Neuron (in vitro differentiated cells): Measurements from ENCODE around the gene UTS2.

Experiments
- H2AFZ ChIP-seq: one replicate; pipeline ENCODE4 v1.6.1; 2013; ENCODE audit warnings: low read depth, mild to moderate bottlenecking, inconsistent platforms, low read length, moderate library complexity
- H3K27me3 ChIP-seq: one replicate; pipeline ENCODE4 v1.6.1; 2013; ENCODE audit warnings: low read length; ENCODE audit not compliant: insufficient read depth
- H3K36me3 ChIP-seq: one replicate; pipeline ENCODE4 v1.6.1; 2013; ENCODE audit warnings: low read length; ENCODE audit not compliant: insufficient read depth
- H3K4me1 ChIP-seq: one replicate; pipeline ENCODE4 v1.6.1; 2013; ENCODE audit warnings: low read length; ENCODE audit not compliant: insufficient read depth
- H3K4me3 ChIP-seq: 2 replicates; pipeline ENCODE4 v1.5.1; 2013; ENCODE audit warnings: mild to moderate bottlenecking, low read length, moderate library complexity
- H3K9me3 ChIP-seq: one replicate; pipeline ENCODE4 v1.6.1; 2013; ENCODE audit warnings: low read length

Gene UTS2

DNA sequence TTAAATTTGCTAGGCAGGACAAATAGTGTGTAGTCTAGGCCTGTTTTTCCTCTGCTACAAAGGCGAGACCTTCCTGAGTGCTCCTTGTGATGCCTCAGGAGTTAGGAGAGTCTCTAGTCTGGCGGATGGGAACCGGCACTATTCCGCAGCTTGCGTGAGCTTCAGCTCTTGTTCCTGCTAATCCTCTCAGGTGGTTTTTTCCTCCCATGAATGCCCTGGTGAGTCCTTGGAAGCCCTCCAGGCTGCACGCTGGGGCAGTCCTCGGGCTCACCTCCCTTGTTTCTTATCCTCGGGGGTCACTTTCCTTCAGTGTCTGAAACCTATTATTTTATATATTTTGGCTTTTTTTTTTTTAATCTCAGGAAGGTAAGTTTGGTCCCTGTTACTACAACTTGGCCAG lies 28.2 kb downstream of the UTS2 start:
- Histone ChIP-seq H3K4me1 (no peaks in the 10 kb centered on the region), H3K4me3 (no peak overlapping the region), H2AFZ (no peak overlapping the region), H3K27me3 (no peaks in the 10 kb centered on the region), H3K9me3 (no peaks in the 10 kb centered on the region), H3K36me3 (peaks cover 14% of the 10 kb centered on the region)

- Histone ChIP-seq H3K9me3 (no peaks in the 10 kb centered on the region), H3K27me3 (no peaks in the 10 kb centered on the region), H3K36me3 (peaks cover 4% of the 10 kb centered on the region)
Measured at GRCh38 chr1:7821282-7821681, 31.6 kb downstream of the UTS2 start.

DNA sequence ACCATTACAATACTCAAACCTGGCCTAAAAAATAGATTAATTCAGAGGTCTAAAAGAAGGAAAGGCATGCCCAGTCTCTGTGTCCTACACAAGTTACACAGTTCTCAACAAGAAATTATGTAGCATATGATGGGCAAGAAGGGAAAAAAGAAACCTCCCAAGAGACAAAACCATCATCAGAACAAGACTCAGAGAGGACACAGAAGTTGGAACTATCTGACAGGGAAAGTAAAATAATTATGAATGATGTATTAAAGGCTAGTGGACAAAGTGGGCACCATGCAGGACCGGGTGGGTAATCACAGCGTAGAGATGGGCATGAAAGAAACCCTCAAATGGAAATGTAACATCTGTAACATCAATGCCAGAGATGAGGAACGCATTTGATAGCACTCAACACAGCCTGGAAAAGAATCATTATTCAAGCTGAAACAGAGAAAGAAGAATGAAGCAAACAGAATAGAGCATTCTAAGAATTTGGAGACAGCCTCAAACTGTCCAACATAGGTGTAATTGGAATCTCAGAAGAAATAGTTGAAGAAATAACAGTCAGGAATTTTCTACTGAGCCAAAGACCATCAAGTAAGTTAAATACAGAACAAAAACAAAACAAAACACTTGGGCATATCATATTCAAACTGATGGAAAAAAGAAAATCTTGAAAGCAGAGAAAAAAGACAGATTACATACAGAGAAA lies 39.0 kb downstream of the UTS2 start:
- H3K27me3 ChIP-seq, result no peaks in the 10 kb centered on the region

More at GRCh38 chr1:7821282-7821681, 31.6 kb downstream of the UTS2 start:
- no peak overlapping the region for H2AFZ ChIP-seq
- H3K4me3 ChIP-seq, result no peak overlapping the region
- H3K4me1 ChIP-seq, result no peaks in the 10 kb centered on the region

GRCh38 chr1:7811476-7811875 lies 41.4 kb downstream of the UTS2 start:
- Histone ChIP-seq H2AFZ (no peak overlapping the region), H3K36me3 (no peaks in the 10 kb centered on the region), H3K27me3 (no peaks in the 10 kb centered on the region), H3K4me3 (no peak overlapping the region), H3K9me3 (peaks cover 7% of the 10 kb centered on the region), H3K4me1 (peaks cover 4% of the 10 kb centered on the region)

More for the DNA sequence above, 39.0 kb downstream of the UTS2 start:
- Histone ChIP-seq H3K4me3 (no peak overlapping the region), H3K9me3 (peaks cover 7% of the 10 kb centered on the region), H3K36me3 (no peaks in the 10 kb centered on the region), H3K4me1 (peaks cover 3% of the 10 kb centered on the region), H2AFZ (no peak overlapping the region)

GRCh38 chr1:7810395-7810794 lies 42.5 kb downstream of the UTS2 start:
- Histone ChIP-seq H2AFZ (no peak overlapping the region), H3K4me3 (no peak overlapping the region), H3K27me3 (no peaks in the 10 kb centered on the region), H3K36me3 (no peaks in the 10 kb centered on the region), H3K4me1 (peaks cover 4% of the 10 kb centered on the region), H3K9me3 (peaks cover 7% of the 10 kb centered on the region)

GRCh38 chr1:7809742-7810141 lies 43.1 kb downstream of the UTS2 start:
- no peaks in the 10 kb centered on the region for H3K27me3 ChIP-seq
- H3K4me1 ChIP-seq, result peaks cover 4% of the 10 kb centered on the region
- H3K4me3 ChIP-seq, result no peak overlapping the region
- peaks cover 7% of the 10 kb centered on the region for H3K9me3 ChIP-seq
- H3K36me3 ChIP-seq, result no peaks in the 10 kb centered on the region
- H2AFZ ChIP-seq, result no peak overlapping the region

DNA sequence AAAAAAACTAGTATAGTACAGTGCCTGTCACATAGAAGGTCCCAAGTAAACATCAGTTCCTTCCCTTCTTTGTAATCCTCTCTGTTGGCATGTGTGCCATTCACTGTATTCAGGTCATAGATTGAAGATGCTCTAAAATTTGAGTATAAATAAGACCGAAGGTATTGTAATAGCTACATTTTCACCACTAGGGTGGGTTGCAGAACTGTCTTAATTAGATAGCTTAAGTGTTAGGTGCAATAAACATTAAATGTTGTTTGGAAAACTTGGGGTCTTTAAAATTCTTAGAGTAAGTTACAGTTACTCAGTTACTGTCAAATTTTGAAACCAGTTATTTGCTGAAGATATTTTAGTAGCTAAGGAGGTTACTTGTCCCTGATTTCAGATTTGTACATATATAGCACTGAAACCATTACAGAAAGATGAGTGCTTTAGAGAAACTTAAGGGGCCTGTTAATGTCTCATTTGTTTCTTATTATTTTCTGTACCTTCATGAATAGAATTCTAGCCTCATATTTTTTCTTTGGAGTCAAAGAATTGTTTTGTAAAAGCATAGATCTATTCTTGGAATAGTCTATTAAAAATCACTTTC lies 44.5 kb downstream of the UTS2 start:
- Histone ChIP-seq H3K9me3 (peaks cover 4% of the 10 kb centered on the region), H3K27me3 (no peaks in the 10 kb centered on the region), H3K4me1 (peaks cover 4% of the 10 kb centered on the region), H3K4me3 (no peak overlapping the region), H2AFZ (no peak overlapping the region), H3K36me3 (no peaks in the 10 kb centered on the region)

DNA sequence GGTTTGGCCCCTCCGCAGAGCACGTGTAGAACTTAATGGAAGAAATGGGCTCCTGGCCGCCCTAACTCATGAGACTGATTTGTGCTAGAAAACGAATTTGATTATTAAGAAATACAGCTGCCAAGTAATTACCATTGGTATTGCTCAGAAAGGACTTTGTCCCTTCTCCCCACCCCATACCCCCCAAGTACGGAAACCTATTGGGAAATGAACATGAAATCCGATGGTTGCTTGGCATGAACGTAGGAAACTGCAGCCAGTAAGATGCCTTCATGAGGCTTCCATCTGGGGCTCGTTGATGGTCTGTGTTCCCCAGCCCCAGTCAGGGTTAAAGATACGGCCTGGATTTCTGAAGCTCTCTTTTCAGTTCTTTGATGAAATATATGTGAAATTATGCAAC lies 47.4 kb downstream of the UTS2 start:
- Histone ChIP-seq H3K4me1 (peaks cover 4% of the 10 kb centered on the region), H3K4me3 (no peak overlapping the region), H3K36me3 (no peaks in the 10 kb centered on the region), H3K9me3 (no peaks in the 10 kb centered on the region), H3K27me3 (no peaks in the 10 kb centered on the region), H2AFZ (no peak overlapping the region)
